Smooth muscle cell of the brain vasculature (primary cell): ENCODE measurements around the gene KCND1.
A peak's percentile ranks its signal among the peaks of the same experiment; 100 is the strongest.

Experiments
- DNase-seq: peaks from one replicate; pipeline ENCODE4 v3.0.0-alpha.2; 2012; ENCODE audit warnings: low read depth, low spot score

Gene KCND1

DNA sequence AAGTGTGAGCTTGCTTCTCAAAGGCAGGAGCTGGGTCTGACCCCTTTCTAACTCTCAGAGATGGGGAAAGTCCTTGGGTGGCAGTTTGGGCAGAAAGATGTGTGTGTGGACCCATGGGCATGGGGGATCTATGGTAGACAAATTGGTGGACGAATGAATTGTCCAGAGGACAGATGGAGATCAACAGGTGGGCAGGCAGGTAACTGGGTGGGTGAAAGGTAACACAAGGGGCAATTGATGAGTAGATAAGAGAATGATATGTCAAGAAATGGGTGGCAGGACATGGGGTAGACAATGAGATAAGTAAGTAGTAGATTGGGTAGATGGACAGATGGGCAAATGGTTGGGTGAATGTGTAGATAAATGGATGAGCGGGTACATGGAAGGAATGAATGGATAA is 2.9 kb upstream of the KCND1 start:
- no peak for DNase-seq

DNA sequence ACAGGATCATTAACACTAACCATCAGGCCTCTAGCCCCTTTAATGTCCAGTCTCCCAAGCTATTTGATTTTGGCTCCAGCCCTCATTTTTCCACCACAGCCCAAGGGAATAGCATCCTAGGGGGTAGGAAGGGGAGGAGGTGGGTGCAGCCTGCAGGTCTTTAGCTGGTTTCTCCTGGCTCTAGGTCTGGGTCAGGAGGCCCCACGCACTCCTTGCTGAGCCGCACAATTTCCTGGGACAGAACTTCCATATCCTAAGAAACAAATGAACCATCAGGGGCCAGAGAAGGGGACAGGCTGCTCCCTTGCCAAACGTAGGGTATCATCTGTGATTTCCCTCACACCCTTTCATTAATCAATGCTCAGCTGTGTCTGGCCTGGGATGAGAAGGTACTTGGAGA is 2.4 kb upstream of the KCND1 start:
- DNase-seq, result no peak

DNA sequence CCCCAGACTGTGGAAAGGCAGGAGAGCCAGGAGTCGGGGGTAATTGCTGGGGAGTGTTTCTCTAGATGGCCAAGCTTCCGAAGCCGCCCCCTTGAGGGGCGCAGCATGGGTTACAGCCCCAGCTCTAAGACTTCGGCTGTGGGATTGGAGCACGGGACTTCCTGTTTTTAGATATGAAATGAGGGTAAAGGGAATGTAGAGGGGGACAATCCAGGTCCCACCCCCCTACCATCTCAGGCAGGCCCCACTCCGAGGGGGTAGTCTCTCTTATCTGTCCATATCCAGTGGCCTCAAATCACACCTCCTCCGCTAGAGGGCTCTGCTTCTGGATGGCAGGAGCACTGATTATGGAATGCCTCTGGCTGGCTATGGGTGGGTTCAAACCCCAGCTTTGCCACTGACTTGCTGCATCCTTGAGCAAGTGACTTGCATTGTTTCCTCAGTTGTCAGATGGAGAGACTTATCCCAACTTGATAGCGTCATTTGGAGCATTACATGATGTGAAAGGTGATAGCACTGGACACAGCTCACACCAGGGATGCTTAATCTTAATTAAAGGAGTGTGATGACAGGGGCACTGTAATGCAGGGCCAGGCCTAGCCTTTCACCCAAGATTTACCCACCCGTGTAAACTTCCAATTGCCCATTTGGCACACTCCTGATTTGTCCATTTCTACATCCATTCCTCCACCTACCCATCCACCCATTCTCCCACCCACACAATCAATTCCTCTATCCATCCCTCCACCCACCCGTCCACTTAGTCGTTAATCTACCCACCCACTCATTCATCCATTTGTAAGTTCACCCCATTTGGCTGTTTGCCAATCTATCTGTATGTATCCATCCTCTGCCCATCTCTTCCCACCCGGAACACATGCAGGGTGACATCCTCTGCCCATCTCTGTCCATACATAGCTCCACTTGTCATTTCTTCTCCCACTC is 848 bp upstream of the KCND1 start:
- no peak for DNase-seq

DNA sequence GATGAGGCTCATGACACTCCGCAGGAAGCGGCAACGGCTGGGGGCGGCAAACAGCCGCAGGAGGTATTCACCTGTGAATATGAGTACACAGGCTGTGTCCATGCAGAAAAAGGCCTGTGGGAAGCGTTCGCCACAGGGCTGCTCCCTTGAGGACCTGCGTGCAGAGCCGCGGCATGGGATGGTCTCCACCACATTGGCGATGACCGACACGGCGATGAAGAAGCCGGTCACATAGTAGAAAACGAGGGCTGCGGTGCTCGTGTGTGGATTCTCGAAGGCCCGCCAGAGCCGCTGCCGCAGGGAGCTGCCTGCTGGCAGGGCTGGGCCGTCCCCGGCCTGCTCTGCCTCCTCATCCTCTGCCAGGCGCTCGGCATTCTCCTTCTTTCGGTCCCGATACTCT is 2.2 kb downstream of the KCND1 start:
- DNase-seq, result no peak

DNA sequence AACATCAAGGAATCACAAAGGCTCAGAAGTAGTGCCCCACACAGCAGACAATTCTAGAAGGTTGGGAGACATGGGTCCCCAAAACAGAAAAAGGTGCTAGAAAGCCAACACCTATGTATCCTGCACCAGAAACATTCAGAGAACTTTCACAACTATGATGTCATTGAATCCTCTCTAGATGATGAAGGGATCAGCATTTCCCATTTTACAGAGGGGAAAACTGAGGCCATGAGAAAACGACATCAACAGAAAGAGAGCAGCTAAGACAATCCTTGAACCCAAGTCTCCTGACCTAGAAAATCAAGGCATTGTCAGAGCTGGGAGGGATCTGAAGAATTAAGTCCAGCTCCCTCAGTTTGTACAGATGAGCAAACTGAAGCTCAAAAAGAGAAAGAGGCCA is 3.3 kb downstream of the KCND1 start:
- no peak for DNase-seq

DNA sequence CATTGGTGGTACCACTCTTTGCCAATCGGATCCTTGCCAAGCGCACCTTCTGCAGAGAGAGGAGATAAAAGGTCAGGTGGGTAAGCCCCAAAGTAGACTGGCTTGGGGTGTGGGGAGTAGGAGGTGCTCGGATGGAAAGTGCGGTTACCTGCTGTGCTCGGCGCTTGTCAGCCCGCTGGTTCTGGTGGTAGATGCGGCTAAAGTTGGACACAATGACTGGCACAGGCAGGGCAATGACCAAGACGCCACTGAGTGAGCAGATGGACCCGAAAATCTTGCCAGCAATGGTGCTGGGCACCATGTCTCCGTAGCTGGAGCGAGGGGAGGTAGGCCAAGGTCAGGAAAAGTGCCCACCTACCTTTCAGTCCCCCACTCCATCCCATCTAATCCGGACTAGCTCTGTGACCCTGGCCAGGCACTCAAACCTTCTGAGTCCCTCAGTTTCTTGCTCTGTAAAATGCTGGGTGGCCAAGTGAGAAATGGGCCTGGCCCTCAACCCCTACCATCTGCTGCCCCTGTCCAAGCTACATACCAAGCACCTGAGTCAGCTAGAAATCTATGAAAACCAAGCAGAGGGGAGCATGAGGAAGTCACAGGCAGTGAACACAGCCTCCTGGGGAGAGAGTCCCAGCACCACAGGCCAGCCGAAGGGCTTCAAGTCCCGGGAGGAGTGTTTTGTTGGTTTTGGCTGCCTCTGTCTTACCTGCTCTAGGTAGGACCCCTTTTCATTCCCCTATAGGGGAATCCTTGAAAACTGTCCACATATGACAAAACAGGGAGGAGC is 4.7 kb downstream of the KCND1 start:
- DNase-seq, result no peak

DNA sequence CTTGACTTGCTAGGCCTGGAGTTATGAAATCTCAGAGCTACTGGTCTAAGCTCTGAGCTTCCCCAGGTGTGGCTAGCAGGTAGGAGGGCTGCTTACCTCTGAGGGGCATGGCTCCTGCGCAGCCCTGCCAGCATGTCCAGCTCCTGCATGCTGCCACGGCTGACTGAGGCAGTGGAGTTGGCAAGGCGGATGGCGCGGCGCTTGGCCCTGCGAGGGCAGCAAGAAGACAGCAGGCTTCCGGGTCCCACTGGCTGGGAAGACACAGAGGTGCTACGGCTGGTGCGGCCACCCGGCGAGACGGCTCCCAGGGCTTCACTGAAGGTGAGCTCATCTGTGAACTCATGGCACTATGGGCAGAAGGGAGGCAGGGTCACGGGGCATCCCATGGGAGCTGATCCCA is 5.7 kb downstream of the KCND1 start:
- no peak for DNase-seq

DNA sequence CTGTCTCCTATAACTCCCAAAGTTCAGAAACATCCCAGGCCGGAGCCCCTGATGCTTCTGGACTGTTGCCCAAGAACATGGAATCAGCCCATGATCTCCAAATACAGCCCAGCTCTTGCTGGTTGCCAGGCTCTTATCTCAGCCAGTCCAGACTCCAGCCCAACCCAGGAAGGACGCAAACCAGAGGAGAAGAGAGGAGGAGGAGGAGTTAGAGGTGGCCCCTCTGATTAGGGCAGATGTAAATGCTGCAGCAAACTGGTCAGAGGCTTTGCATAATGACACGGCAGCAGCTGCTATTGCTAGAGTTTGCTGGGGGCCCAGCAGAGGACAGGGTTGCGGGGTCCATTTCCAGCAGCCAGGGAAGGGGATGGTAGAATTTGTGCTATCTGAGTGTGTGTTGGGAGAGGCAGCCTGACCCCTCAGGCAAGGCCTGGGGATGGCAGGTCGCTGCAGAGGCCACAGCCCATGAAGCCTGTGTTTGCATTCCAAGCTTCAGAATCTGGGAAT is 10.0 kb downstream of the KCND1 start:
- DNase-seq, result no peak

DNA sequence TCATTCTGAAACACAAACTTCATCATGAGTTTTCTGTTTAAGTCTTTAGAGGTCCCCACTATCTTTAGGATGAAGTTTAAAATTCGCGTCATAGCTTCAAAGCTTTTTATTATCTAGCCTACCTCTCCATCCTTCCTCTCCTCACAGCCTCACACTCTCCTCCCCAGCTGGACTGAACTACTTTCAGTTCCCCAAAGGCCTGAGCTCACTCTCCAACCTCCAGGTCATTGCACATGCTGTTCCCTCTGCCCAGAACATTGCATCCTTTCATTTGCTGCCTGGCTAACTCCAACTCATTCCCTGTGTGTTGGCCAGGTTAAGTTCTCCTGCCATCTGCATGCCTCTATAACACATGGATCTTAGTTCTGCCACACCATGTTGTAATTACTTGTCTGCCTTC is 11.4 kb downstream of the KCND1 start:
- no peak for DNase-seq

DNA sequence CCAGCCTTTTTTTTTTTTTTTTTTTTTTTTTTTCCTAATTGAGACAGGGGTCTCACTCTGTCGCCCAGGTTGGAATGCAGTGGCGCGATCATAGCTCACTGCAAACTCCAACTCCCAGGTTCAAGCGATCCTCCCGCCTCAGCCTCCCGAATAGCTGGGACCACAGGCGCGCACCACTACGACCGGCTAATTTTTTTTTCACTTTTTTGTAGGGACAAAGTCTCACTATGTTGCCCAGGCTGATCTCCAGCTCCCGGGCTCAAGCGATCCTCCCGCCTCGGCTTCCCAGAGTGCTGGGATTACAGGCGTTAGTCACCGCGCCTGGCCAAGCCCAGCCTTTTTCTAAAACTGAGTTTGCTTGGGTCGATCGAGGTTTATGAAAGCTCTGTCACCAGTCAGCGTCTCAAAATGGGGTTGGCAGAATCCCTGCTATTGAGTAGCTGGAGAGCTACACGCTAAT is 13.0 kb downstream of the KCND1 start:
- DNase-seq, result no peak

DNA sequence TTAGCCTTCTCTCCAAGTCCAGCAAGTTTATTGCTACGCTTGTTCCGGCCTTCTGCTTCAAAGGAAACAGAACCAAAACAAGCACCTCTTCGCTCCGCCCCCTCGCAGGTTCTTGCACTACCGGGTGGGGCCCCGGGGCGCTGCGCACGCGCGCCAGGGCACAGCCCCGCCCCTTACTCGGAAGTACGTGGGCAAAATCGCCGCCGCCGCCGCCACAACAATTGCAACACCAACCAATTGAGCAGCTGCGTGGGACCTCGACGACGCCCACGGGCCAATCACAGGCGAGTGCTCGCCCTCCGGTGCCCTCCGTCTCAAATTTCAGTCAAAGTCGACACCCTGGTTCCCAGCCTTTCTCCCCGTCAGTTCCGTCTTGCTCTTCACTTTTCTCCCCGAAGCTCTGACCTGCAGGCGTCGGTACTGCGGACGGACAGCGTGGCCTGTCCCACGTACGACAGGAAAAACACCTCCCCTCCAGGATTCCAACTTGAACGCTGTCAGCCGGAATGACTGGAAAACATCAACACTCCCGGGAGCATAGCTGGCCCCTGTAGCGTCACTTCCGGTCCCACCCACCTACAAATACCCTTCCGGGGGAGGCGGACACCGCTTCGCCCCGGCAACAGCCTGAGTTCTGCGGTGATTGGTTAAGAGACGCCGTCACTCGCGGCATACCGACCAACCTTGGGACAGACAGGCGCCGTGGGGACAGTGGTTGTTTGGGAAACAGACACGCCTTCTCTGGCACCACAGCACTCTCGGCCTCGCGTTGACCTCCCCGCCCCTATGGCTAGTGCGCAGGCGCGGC is 13.6 kb downstream of the KCND1 start:
- peak; percentile 92 for DNase-seq

DNA sequence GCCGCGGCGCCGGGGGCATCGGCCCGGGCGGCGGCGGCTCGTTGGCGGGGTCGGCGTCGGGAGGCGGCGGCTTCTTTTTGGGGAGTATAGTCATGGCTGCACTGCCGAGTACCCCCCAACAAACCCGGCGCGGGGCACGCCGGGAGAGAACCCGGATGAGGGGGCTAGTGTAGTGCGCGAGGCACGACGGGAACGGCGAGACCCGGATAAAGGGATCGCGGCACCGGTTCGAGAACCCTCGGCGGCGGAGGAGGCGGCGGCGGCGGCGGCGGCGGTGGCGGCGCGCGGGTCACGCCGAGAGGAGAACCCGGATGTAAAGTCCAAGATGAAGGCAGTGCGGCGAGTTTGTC is 14.2 kb downstream of the KCND1 start, which contains the start of gene OTUD5:
Gene OTUD5 (minus strand): TSS at position 131 of the 350 bp plus-strand sequence. CDS start 37 bp downstream, at position 94.
- DNase-seq, result no peak

DNA sequence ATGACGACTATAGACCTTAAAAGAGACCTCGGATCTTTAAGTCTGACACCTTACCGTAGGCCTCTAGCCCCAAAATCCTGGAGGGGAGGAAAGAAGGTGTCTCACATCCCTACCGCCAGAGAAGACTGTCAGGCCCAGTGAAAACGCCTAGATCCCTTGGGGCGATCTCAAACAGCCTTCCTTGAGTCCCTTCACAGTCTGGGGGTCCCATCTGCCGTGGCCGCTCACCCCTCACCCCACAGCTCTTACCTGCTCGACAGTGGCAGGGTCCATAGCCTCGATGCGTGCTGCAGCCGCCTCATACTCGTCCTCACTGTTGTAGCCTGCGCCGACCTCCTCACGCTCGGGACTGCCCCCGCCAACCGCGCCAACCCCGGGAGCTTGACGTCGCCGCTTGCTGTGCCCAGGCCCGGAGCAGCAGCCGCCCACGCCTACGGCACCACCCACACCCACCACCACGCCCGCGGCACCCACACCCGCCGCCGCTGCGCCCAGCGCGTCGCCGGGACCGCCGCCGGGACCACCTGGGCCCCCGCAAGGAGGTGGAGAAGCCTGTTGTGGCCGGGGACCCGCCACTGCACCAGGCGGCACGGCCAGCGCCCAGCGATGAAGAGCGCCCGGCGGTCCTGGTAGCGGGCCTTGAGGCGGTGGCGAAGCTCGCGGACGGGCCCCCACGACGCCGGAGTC is 14.8 kb downstream of the KCND1 start:
- no peak for DNase-seq

DNA sequence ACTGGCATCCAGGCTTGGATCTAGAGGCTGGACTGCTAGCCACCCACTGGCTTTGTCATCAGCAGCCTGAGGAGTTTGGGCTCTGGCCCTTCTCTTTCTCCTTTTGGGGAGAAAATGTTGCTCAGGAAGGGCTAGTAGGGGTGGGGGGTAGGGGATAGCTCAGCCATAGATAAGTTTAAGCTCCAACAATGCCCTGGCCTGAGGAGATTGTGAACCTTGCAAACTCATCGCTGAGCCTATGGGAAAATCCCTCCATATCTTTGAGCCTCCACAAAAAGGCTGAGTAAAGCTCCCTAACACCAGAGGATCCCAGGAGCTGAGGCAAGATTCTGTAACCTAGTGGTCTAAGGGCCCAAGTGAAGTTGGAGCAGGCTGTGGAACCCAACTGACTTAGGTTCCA is 23.1 kb downstream of the KCND1 start:
- no peak for DNase-seq

DNA sequence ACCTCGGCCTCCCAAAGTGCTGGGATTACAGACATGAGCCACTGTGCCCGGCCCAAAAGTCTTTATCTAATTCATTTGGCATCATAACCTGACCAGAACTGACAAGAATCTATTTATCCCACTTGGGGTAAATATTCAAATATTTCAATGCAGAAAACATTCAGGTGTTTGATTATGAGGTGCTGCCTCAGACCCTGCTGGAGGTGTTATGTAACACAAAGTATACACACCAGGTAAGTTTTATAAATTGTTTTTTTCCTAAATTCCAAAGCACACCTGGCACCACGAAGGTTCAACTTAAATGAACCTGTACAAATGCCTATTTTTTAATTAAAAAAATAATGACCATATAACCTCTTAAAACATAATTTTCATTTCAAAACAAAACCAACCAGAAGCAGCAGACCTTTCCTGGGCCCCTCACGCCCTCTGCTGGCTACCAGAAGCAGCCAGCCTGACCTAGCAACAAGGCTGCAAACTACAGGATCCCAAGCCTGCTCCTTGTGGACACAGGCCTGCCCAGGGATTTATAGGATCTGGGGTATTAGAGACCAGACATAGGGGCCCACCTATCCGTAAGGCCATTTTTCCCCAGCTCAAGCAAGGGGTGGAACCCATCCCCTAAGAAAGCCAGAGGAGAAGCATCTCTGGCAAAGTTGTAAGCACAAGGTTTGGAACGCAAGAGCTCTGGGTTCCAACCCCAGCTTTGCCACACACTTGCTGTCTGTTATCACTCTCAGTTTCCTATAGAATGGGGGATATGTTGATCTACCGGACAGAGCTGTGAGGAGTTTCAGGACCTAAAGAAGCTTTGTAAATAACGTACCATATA is 25.9 kb downstream of the KCND1 start:
- no peak for DNase-seq

DNA sequence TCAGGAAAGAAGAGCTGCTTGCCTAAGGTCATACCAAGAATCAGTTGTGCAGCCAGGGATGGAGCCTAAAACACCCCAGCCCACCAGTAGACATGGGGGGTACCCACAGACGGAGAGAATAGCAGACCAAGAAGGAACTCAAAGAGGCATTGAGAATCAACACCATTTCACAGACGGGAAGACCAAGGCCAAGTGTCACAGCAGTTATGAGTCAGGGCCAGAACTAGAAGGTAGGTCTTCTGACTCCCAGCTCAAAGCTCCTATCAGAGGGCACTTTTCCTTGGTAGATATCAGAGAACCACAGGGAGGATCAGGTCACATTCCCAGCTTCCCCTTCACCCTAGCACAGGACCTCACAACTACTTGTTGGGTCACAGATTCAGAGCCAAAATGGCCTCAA is 28.7 kb downstream of the KCND1 start:
- no peak for DNase-seq

DNA sequence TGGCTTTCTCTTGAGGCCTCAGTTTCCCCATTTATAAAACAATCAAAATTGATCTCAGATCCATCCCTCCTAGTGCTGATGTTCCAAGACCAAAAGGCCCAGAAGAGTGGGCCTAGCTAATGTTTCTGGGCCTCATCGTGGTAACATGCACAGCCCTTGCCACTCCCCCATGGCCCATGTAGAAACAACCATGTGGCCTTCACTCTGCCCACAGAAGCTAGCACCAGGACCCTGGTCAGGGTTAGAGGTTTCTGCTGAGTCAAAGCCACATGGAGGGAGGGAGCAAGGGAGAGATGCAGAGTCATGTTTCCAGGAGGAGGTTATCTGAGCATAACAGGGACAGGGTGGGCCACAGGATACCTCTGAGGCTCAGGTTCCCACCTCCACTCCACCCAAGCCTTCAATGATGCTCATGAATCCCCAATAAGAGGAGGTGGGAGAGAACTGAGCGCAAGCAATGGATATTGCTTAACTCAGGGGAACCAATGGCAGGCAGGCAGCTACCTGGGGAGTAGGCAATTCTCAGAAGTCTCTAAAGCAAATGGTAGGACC is 31.2 kb downstream of the KCND1 start:
- no peak for DNase-seq

DNA sequence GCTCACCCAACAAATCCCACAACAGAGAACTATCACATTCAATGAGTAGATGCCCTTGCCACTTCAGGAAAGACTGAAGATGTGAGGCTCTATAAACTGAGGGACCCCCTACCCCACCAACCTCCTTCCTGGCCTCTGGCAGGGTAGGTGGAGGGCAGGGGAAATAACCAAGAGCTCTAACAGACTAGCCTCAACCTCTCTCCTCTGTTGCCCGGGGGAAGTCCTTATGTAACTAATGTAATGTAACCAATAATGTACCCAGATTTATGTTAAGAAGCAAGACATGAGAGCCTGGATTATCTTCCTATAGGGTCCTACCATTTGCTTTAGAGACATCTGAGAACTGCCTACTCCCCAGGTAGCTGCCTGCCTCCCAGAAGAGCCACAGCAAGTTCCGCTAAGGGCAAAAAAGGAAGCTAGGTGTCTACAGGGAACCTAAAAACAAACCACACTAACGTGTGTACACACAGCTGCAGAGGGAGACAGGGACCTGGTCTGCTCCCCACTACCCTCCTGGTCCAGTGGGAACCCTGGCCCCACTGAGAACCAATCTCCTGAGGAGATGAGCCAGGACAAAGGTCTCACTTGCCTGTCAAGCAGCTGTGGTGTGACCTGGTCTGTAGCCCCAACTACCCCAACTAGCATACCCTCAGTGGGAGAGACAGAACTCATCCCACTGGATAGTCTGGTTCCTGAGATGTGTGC is 32.0 kb downstream of the KCND1 start:
- DNase-seq, result no peak

DNA sequence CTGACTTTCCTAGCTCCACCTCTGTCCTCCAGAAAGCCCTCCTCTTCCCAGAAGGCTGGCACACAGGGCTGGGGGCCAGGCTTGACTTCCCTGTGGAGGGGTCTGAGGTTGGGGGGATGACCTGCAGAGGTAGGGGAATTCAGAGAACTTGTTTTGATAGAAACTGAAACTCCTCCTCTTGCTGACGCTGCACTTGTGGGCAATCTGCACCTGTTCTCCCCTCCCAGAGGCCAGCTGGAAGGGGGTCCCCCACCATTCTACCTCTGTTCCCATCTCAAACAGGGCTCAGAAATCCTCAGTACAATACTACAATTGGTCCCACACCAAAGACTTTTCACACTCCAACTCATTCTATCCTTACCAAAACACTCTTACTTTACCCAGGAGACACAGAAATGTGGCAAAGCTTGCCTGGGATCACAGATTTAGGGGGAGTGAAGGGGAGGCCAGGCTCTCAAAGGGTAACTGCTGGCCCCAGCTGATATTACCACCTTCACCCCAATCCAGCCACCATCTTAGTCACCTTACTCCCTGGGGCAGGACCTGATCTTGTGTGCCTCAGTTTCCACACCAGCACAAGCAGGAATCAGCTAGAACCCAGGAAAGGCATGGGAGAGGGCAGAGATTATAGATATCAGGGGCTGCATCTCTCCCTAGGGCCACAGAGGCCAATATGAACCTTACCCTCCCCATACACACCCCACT is 32.8 kb downstream of the KCND1 start:
- DNase-seq, result no peak
